ENCODE data around the gene RPE65. TPM values are rescaled to one million over a fixed set of nuclear protein-coding genes. Genes with fewer than 3 reads are reported as not detected.
"Not testable (repeated sequence)": the region's sequence is repeated elsewhere in the genome, so short reads cannot be mapped to it uniquely, and the experiment has no call there.

The RPE65 gene
- total RNA-seq, 1 donor from 2014 or later = 0.14 TPM

DNA sequence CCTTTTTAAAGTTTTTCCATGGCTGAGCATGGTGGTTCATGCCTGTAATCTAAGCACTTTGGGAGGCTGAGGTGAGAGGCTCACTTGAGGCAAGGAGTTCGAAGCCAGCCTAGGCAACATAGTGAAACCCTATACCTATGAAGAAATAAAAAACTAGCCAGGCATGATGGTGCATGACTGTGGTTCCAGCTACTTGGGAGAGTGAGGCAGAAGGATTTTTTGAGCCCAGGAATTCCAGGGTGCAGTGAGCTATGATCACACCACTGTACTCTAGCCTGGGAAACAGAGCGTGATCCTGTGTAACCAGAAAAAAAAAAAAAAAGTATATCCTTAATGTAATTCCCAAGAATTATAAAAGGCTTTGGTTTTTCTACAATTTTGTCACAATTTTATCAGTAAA lies 29.7 kb upstream of the RPE65 start:
- Mint-ChIP-seq H3K27ac (no peak overlapping the region), H3K27me3 (no peaks in the 10 kb centered on the region), H3K4me1 (ENCODE audit: unreplicated experiment) (no peaks in the 10 kb centered on the region), H3K36me3 (peaks cover 30% of the 10 kb centered on the region), H3K9me3 (no peaks in the 10 kb centered on the region), H3K4me3 (no peak overlapping the region)
- TF ChIP-seq, protein P1, sequence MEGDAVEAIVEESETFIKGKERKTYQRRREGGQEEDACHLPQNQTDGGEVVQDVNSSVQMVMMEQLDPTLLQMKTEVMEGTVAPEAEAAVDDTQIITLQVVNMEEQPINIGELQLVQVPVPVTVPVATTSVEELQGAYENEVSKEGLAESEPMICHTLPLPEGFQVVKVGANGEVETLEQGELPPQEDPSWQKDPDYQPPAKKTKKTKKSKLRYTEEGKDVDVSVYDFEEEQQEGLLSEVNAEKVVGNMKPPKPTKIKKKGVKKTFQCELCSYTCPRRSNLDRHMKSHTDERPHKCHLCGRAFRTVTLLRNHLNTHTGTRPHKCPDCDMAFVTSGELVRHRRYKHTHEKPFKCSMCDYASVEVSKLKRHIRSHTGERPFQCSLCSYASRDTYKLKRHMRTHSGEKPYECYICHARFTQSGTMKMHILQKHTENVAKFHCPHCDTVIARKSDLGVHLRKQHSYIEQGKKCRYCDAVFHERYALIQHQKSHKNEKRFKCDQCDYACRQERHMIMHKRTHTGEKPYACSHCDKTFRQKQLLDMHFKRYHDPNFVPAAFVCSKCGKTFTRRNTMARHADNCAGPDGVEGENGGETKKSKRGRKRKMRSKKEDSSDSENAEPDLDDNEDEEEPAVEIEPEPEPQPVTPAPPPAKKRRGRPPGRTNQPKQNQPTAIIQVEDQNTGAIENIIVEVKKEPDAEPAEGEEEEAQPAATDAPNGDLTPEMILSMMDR (conservative IDR thresholded peaks at IDR 0.05) = no peak
- DNase-seq (ENCODE audit: extremely low spot score, unreplicated experiment) = no peak

DNA sequence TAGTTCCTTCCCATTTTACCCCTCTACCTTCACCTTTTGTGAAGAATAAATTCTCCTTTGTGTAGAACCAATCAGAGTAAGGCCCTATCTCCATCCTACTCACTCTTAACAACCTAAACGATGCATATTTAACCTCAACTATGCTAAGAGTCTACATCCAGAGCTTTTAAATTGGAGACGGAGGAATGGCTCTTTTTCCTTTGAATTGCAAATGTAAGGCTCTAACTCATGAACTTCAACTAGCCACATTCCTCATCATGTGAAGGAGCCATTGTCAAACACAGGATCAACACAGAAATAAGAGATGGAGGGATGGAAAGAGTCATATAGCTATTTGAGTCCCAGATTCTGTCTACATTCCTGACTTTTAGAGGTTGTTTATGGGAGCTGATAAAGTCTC lies 28.9 kb upstream of the RPE65 start:
- TF ChIP-seq, protein P1 (conservative IDR thresholded peaks at IDR 0.05) = no peak
- Mint-ChIP-seq H3K4me1 (ENCODE audit: unreplicated experiment) (no peaks in the 10 kb centered on the region), H3K36me3 (peaks cover 32% of the 10 kb centered on the region), H3K27me3 (no peaks in the 10 kb centered on the region), H3K4me3 (no peak overlapping the region), H3K27ac (no peak overlapping the region), H3K9me3 (no peaks in the 10 kb centered on the region)
- DNase-seq (ENCODE audit: extremely low spot score, unreplicated experiment) = no peak

DNA sequence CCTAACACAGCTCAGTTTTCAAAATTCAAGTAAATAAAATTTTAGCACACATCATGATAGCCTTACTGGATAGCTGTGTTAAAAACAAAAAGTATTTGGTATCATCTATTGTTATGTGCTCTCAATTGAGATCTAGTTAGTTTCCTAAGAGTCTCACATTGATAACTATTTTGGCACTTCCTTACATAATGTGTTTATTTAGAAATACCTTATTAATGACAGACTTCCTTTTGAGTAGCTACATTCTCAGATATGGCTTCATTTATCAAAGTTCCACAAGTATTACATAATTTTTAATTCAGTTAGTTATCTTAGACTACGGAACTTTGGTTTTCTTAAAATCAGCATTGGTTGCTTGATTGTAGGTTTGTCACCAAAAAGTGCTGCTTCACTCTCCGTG lies 26.9 kb upstream of the RPE65 start:
- not testable (repeated sequence) for H3K27ac Mint-ChIP-seq; H3K27me3 Mint-ChIP-seq; H3K4me1 Mint-ChIP-seq (ENCODE audit: unreplicated experiment); H3K4me3 Mint-ChIP-seq; DNase-seq (ENCODE audit: extremely low spot score, unreplicated experiment); H3K9me3 Mint-ChIP-seq
- H3K36me3 Mint-ChIP-seq = peaks cover 19% of the 10 kb centered on the region

DNA sequence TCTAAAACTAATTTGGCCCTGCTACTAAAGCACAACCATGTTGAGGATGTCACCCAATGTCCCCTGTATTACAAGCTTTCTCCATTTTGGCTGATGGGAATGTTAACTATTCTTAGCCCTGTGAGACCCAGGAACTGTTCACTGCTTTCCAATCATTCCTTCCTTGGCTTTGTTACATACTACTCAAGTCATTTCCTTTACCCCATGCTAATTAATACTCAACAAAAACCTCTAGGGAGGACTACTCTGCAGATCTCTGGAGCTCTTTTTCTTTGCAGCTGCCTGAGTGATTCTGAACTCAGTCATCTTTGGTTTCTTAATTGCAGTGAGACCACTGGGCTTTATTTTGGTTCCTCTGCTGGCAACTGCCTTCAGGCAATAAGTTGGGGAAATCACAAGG lies 23.3 kb upstream of the RPE65 start:
- no peak overlapping the region for H3K4me3 Mint-ChIP-seq
- H3K36me3 Mint-ChIP-seq = peaks cover 7% of the 10 kb centered on the region
- TF ChIP-seq, protein P1 (conservative IDR thresholded peaks at IDR 0.05) = no peak
- H3K4me1 Mint-ChIP-seq (ENCODE audit: unreplicated experiment) = no peaks in the 10 kb centered on the region
- no peaks in the 10 kb centered on the region for H3K9me3 Mint-ChIP-seq
- H3K27me3 Mint-ChIP-seq = no peaks in the 10 kb centered on the region
- DNase-seq (ENCODE audit: extremely low spot score, unreplicated experiment) = no peak
- no peak overlapping the region for H3K27ac Mint-ChIP-seq

DNA sequence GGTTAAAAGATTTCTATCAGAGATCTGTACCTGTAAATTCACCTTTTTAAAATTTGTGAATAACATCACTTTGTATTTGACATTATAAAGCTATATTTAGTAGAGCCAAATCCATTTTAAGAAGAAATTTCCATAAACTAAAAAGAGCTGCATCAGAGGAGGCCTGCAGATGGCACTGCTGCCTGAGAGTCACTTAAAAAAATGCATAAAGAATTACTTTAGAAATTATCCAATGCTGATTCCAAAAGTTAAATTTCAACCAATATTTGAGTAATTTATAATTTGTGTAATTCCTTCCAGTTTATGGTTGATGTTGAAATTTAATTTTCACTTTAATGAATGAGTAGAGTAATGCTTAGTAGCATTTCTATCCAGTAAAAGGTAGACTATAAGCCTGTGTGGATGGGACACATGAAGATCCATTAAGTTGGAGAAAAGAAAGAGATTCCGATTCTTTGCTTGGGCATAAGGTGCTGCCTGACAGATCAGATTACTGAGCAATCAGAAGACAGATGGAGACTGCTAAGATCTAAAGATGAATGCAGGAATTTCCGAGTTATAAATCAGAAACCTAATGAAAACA lies 20.7 kb upstream of the RPE65 start:
- Mint-ChIP-seq H3K27ac (no peak overlapping the region), H3K4me1 (ENCODE audit: unreplicated experiment) (no peaks in the 10 kb centered on the region), H3K4me3 (no peak overlapping the region), H3K9me3 (no peaks in the 10 kb centered on the region), H3K27me3 (no peaks in the 10 kb centered on the region), H3K36me3 (peaks cover 3% of the 10 kb centered on the region)
- no peak for DNase-seq (ENCODE audit: extremely low spot score, unreplicated experiment)
- TF ChIP-seq, protein P1 (conservative IDR thresholded peaks at IDR 0.05) = peak; percentile 81

DNA sequence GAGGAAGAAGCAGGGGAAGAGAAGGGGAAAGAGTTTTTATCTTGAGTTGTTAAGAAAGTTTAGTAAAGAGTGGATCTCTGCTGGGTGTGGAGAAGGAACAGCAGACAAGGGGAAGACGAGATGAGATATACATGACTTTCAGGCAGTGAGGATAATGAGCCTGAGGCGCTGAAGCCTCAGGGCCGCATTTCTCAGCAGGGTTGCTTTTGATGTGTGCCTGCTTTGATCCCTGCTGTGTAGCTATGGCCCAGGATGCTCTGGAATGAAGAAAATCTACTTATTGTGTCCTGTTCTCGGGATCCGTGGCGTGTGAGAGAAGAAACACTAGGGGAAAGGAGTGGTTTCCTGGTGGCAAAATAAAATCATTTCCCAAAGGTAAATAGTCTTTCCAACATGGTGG lies 15.1 kb upstream of the RPE65 start:
- H3K9me3 Mint-ChIP-seq = peaks cover 12% of the 10 kb centered on the region
- H3K36me3 Mint-ChIP-seq = peaks cover 8% of the 10 kb centered on the region
- TF ChIP-seq, protein P1 (conservative IDR thresholded peaks at IDR 0.05) = no peak
- peaks cover 8% of the 10 kb centered on the region for H3K4me1 Mint-ChIP-seq (ENCODE audit: unreplicated experiment)
- no peak overlapping the region for H3K27ac Mint-ChIP-seq
- no peak overlapping the region for H3K4me3 Mint-ChIP-seq
- no peaks in the 10 kb centered on the region for H3K27me3 Mint-ChIP-seq
- no peak for DNase-seq (ENCODE audit: extremely low spot score, unreplicated experiment)

All from type B pancreatic cell (in vitro differentiated cells).